Suprapubic skin (tissue), 4 donors: Measurements from ENCODE around the gene SULT1B1. TPM values are rescaled to one million over a fixed set of nuclear protein-coding genes. Genes with fewer than 3 reads are reported as not detected.

Experiments
- DNase-seq, 2 donors: peaks; one replicate each; pipeline ENCODE4 v3.0.0-alpha.2; 2019; ENCODE audit warnings: low spot score in 2 of 2
- H3K27ac ChIP-seq: fragments of 200-600 bp; sonication (generic); one replicate; pipeline ENCODE4 v1.5.1; 2019
- H3K27me3 ChIP-seq: fragments of 200-600 bp; sonication (generic); one replicate; pipeline ENCODE4 v1.5.1; 2019
- H3K36me3 ChIP-seq: fragments of 200-600 bp; sonication (generic); one replicate; pipeline ENCODE4 v1.5.1; 2019
- H3K4me1 ChIP-seq: fragments of 200-600 bp; sonication (generic); one replicate; pipeline ENCODE4 v1.5.1; 2019
- H3K4me3 ChIP-seq: fragments of 200-600 bp; sonication (generic); one replicate; pipeline ENCODE4 v1.5.1; 2019; ENCODE audit warnings: mild to moderate bottlenecking
- H3K9me3 ChIP-seq: fragments of 200-600 bp; sonication (generic); one replicate; pipeline ENCODE4 v1.5.1; 2019
- CTCF ChIP-seq, 2 donors: fragments of 200-600 bp in 1 of 2; fragments of 450-650 bp in 1 of 2; sonication (generic) in 1 of 2; IDR thresholded peaks; one replicate each; pipeline ENCODE4 v1.5.1; 2016 to 2019; ENCODE audit warnings: antibody characterized with exemption in 2 of 2, mild to moderate bottlenecking in 1 of 2, moderate library complexity in 1 of 2
- EP300 ChIP-seq: sonication (generic); formaldehyde crosslinking; IDR thresholded peaks from one replicate; pipeline ENCODE4 v1.6.1; 2017; ENCODE audit warnings: antibody characterized with exemption
- POLR2A ChIP-seq, 2 donors: fragments of 450-650 bp; IDR thresholded peaks; one replicate each; pipeline ENCODE4 v1.6.1; 2017; ENCODE audit warnings: antibody characterized with exemption in 2 of 2, mild to moderate bottlenecking in 2 of 2, moderate library complexity in 2 of 2
- POLR2AphosphoS5 ChIP-seq, 3 donors: sonication (generic); formaldehyde crosslinking; IDR thresholded peaks; one replicate each; pipeline ENCODE4 v1.6.1; 2017; ENCODE audit warnings: antibody characterized with exemption in 3 of 3
- WGBS: methylation state at CpG from one replicate; pipeline ENCODE4 v1.1.5; 2018; 5-methylcytosine and 5-hydroxymethylcytosine counted together
- total RNA-seq, 4 donors: library from RNA; depleted of rRNA; stranded (reverse); fragments of >200 nt; gene quantifications; one replicate each; pipeline ENCODE4 v1.1.0, GENCODE V29; 2016

The SULT1B1 gene
- total RNA-seq, 4 donors from 2014 or later = 0.08 to 0.24 (median 0.23) TPM

GRCh38 chr4:69727426-69727825 lies 33.0 kb downstream of the SULT1B1 start:
- no peak overlapping the region for H3K4me3 ChIP-seq
- no peaks in the 10 kb centered on the region for H3K36me3 ChIP-seq
- 45% methylated on average over 1 of the region's 1 CpG for WGBS
- no peak for DNase-seq
- H3K9me3 ChIP-seq = no peaks in the 10 kb centered on the region
- peak overlapping the region; percentile 61 for H3K27ac ChIP-seq
- H3K4me1 ChIP-seq = peaks cover 16% of the 10 kb centered on the region
- H3K27me3 ChIP-seq = no peaks in the 10 kb centered on the region
- TF ChIP-seq EP300 (no peak), POLR2A (IDR thresholded peaks at IDR 0.05) (no peak), CTCF (IDR thresholded peaks at IDR 0.05) (no peak), POLR2AphosphoS5 (IDR thresholded peaks at IDR 0.05) (no peak)

DNA sequence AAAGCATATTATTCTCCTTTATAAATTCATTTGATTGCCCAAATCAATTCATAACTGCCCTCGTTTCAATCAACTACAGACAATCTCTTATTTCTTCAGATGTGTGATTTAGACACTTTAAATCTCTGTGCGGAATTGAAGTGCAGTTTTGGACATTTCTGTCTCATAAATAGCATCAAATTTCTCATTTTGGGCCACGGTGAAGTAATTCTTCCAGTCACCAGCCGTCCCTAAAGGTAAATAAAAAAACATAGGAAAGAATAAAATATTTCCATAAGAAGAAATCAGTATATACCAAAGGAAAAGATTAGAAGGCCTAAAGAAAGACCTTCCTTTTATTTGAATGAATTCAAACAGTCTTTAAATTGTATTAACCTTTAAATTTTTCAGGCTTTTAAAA lies 33.4 kb downstream of the SULT1B1 start:
- WGBS = 77% methylated on average over 4 of the region's 4 CpGs
- Histone ChIP-seq H3K27me3 (no peaks in the 10 kb centered on the region), H3K9me3 (no peaks in the 10 kb centered on the region), H3K36me3 (no peaks in the 10 kb centered on the region), H3K27ac (peak overlapping the region; percentile 61), H3K4me1 (peaks cover 19% of the 10 kb centered on the region), H3K4me3 (no peak overlapping the region)
- TF ChIP-seq POLR2AphosphoS5 (IDR thresholded peaks at IDR 0.05) (no peak), EP300 (no peak), CTCF (IDR thresholded peaks at IDR 0.05) (no peak), POLR2A (IDR thresholded peaks at IDR 0.05) (no peak)
- no peak for DNase-seq

DNA sequence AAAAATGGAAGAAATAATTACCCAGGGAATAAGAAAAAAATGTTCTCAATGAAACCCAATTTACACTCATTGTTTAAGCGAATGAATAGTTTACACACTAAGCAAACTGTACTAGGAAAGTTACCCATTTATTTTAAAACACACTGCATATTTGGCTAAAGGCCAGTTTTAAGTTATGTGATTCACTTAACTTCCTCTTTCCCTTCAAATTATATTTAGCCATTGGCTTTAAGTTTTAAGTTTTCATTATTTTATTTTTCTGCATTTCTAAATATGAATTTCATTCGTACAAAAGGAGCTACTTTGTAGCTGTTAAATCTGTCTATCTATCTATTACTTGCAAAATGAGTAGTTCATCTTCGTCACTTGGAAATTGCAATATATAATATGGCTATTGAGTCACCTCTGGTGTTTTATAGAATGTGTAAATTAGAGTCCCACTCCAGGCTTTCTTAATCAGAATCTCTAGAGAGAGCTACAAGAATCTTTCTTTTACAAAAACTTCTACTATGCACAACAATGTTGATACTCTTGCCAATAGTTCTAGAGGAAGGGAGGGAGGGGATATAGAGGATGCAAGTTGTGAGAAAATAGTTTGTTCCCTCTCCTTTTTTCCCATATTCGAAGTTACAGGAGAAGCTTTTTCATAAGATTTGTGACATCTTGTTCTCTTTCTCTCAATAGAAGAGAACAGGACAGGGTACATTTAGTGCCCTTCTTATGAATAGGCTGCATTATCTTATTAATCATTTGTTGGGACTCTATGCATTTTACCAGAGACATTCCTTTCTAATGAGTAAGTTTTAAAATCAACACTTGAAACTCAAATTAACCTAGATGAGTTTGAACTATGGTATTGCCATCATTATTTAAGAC lies 41.8 kb downstream of the SULT1B1 start:
- TF ChIP-seq POLR2A (IDR thresholded peaks at IDR 0.05) (no peak), POLR2AphosphoS5 (IDR thresholded peaks at IDR 0.05) (no peak), EP300 (no peak), CTCF (IDR thresholded peaks at IDR 0.05) (no peak)
- no peak for DNase-seq
- Histone ChIP-seq H3K27me3 (no peaks in the 10 kb centered on the region), H3K27ac (peak overlapping the region; percentile 51), H3K4me1 (peaks cover 5% of the 10 kb centered on the region), H3K36me3 (no peaks in the 10 kb centered on the region), H3K4me3 (no peak overlapping the region), H3K9me3 (no peaks in the 10 kb centered on the region)
- WGBS = 53% methylated on average over 4 of the region's 4 CpGs

DNA sequence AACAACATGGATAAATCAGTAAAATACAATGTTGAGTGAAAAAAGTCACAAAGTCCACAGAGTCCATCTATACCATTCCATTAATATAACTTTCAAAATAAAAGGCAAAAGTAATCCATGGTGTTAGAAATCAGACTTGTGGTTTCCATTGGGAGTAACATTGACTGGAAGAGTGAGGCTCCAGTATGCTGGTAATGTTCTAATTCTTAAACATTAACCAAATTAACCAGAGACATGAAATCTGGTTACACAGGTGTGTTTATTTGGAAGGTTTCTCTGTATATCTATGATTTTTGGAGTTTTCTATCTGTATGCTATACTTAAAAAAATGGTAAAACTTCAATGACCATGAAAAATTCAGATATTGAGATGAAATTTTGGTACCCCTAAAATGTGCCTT lies 42.6 kb downstream of the SULT1B1 start:
- Histone ChIP-seq H3K27me3 (no peaks in the 10 kb centered on the region), H3K36me3 (no peaks in the 10 kb centered on the region), H3K27ac (peak overlapping the region; percentile 51), H3K9me3 (no peaks in the 10 kb centered on the region), H3K4me3 (no peak overlapping the region), H3K4me1 (peaks cover 5% of the 10 kb centered on the region)
- no peak for DNase-seq
- no peak for TF ChIP-seq POLR2A (IDR thresholded peaks at IDR 0.05)
- TF ChIP-seq CTCF (IDR thresholded peaks at IDR 0.05) = no peak
- no peak for TF ChIP-seq POLR2AphosphoS5 (IDR thresholded peaks at IDR 0.05)
- TF ChIP-seq EP300 = no peak

GRCh38 chr4:69716654-69717053 lies 43.8 kb downstream of the SULT1B1 start:
- TF ChIP-seq EP300 (no peak), POLR2AphosphoS5 (IDR thresholded peaks at IDR 0.05) (no peak), POLR2A (IDR thresholded peaks at IDR 0.05) (no peak), CTCF (IDR thresholded peaks at IDR 0.05) (no peak)
- H3K4me1 ChIP-seq = no peaks in the 10 kb centered on the region
- 81% methylated on average over 2 of the region's 2 CpGs for WGBS
- no peaks in the 10 kb centered on the region for H3K27me3 ChIP-seq
- no peaks in the 10 kb centered on the region for H3K9me3 ChIP-seq
- no peak for DNase-seq
- no peaks in the 10 kb centered on the region for H3K36me3 ChIP-seq
- H3K4me3 ChIP-seq = no peak overlapping the region
- no peak overlapping the region for H3K27ac ChIP-seq
